HG03521 (cell line): ENCODE measurements around the gene AVPR2.

Experiments used
- ATAC-seq: cut with Tn5 transposase; IDR thresholded peaks from one replicate; pipeline ENCODE4 v1.9.1; 2021; ENCODE audit warnings: mild to moderate bottlenecking, moderate library complexity; ENCODE audit not compliant: unreplicated experiment

AVPR2 gene

DNA sequence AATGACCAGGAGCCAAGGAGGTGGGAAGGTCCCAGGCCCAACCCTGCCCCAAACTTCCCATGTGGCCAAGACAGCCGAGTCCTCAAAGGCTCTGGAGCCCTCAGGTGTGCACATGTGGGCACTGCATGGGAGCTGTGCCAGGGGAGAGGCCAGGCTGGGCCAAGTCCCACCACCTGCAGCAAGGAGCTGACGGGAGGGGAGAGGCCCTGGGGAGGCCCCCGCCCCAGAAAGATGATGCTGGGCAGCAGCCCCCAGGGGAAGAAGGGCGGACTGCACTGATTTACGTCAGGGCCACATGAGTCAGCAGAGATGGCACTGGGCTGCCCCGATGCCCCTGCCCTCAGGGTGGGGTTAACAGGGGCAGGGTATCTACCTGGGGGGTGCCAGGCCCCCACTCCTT is 19.9 kb upstream of the AVPR2 start:
- ATAC-seq: no peak

DNA sequence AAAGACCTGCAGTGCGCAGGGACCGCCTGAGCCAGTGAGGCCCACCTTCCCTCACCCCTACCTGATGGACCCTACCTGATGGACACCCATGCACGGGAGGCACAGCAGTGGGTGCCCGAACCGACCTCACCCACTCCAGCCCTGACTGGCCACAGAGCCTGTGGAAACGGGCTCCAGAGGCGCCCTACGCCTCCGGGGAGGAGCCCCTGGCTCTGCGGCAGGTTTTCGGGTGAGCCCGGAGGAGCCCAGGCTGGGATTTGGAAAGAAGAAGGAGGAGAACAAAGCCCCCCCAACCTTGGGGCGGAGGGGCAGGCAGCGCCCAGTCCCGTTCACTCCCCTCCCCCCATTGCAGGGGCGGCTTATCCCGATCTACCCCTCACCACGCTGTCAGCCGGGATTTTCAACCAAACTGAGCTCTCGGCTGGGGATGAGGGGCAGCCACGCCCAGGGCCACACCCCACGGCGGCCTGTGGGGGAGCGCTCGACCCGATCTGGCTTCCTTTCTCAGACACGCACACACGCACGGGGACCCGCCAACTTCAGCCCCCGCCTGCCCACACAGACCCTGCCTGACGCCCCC is 19.2 kb upstream of the AVPR2 start:
- no peak for ATAC-seq

DNA sequence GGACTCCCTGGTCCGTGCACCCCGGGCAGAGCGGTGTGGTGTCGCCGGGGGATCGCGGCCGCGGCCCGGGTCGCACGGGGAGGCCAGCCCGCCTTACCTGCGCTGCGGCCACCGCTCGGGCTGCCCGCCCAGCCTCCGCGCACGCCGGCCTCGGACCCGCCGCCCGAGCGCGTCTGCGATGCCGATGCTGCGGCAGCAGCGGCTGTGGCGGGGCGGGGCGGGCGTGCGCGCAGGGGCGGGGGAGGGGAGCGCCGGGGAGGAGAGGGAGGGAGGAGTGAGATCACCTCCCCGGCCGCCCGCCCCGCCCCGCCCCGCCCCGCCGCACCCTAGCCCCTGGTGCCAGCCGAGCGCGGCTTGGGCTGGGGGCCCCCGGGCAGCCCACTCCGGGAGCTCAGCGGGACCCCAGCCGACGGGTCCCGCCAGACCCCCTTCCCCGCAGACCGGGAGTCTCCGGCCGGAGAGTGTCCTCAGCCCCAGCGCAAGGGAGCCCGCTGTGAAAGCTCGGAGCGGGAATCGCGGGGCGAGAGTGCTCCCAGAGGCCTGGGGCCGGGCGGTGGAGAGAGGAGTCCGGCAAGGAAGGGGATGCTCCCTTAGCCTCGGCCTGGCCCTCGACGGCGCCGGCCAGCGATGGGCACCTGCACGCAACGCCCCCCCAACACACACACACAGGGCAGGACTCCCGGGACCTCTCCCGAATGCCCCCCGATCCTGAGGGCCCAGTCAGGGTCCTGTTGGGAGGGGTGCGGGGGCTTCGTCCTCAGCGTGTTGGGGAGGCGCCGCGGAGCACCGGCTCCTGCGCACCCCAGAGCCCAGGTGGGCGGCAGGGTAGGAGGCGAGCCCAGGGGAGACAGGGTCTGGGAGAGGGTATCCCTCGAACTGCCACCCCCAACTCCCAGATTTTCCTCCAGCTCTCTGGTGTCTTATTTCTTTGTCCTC is 18.2 kb upstream of the AVPR2 start, which contains the start of gene L1CAM:
Gene L1CAM (minus strand): TSS at position 206 of the 936 bp plus-strand sequence. CDS start 10,337 bp downstream, outside the sequence.
- no peak for ATAC-seq

DNA sequence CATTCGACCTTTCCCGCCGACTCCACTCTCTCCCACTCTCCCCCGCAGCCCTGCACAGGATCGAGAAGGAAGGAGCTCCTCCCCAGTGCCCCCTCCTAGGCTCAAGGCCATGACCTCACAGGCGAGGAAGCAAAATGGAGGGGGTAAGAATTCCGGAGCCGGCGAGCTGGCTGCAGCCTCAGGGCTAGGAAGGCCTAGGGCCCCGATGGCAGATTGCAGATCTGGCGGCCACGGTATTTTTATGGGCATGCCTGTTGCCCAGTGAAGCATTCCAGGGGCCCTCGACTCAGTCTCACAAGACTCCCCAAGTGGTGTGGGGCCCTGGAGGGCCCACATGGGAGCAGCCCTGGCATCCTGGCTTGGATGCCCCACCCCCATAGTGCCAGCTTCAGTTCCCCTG is 17.6 kb upstream of the AVPR2 start:
- no peak for ATAC-seq

DNA sequence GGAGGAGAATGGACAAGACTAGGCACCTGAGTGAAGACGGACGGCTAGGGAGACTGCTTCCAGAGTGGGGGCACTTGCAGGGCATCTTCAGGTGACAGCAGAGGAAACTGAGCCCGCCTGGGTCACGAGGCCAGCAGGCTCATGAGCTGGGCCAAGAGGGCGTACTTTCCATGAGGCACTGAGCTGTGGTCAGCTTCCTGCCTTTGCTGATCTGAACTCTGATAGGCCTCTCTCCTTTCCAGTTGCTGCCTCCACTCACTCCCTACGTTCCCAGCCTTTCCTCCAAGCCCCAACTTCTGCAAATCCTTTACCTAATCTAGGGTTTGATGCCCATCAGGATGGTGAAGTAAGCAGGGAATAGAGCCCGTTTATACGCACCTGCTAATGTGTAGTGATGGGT is 17.1 kb upstream of the AVPR2 start:
- ATAC-seq: no peak

DNA sequence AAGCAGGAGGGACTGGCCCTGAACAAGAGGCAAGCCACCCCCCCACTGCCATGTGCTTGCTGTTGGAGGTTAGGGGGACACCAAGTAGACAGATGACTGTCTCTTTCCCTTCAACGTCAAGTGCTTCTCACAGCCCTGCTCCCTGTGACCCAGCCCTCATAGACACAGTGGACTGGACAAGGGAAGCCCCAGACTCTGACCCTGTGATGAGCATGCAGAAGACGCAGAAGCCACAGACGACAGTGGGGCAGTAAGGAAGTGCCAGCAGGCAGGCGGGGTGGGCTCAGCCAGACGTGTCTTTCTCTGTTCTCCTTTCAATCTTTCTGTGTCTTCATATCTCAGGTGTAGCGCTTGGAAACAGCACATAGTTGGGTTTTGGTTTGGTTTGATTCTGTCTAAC is 16.1 kb upstream of the AVPR2 start:
- no peak for ATAC-seq

DNA sequence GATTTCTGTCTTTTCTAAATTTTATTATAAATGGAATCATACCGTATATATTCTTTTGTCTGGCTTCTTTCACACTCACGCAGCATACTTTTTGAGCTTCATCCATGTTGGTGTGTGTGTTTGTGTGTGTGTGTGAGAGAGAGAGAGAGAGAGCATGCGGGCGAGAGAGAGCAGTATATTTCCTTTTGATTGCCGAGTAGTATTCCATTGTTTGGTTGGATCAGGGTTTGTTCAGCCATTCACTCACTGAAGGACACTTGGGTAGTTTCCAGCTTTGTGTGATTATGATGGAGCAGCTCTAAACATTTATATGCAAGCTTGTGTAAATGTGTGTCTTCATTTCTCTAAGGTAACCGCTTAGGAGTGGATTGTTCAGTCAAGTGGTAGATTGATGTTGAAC is 15.3 kb upstream of the AVPR2 start:
- ATAC-seq: no peak

DNA sequence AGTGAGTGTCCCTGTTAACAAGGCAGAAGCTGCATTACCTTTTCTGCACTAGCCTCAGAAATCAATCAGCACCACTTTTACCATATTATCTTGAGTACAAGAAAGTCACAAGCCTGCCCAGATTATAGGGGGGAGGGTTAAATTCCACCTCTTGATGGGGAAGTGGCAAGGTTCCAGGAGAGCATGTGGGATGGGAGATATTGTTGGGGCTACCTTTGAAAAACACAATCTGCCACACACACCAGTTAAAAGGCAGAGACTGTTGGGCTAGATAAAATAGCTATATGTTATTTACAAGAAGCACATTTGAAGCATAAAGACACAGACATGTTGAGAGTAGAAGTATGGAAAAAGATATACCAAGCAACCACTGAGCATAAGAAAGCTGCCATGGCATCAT is 6.6 kb upstream of the AVPR2 start:
- no peak for ATAC-seq

DNA sequence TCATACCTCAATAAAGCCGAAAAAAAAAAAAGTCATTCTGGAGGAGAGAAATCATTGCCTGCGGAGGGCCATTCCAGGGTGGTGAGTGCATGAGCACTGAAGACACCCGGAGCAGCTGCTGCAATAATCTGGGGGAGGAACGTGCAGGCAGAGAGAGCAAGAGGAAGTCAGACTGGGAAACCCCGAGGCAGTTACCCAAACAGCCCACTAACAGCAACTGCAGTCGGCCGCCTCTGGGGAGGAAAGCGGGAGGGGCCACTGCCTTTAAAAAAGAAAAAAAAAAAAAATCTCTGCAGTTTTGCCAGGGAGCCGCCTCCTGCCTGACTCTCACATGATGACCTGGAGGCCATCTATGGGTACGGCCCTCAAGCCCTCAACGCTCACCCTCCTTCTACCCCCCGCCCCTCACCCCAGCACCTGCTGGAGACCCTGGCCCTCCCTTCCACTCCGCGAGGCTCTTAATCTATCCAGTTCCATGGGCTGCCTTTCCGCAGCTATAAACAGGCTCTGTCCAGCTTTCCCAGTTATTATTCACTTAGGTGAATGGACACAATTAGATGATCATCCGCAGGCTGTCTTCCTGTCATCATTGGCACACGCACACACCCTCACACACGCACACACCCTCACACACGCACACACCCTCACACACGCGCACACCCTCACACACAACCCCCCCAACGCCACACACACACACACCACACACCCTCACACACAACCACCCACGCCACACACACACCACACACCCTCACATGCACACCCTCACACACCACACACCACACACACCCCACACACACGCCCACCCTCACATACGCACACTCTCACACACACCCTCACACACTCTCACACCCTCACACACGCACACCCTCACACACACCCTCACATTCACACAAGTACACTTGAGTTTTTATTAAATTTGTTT is 3.4 kb upstream of the AVPR2 start:
- peak; percentile 58 for ATAC-seq

DNA sequence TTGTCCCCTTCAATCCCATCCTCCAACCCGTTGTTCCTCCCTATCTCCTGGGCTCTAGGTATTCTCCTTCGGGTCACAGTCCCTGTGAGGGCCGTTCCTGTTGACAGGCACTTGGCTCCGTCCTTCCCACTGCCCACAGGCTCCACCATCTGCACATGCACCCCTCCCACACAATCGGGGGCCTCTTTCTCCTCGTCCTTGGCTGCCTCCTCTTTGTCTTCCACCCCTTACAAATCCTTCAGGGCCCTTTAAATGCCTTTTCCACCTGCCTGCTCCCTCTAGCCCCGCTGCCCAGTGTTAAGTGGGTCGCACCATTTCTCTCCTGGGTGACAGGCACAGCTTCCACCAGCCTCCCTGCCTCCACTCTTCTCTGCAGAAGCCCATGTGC is 2.7 kb upstream of the AVPR2 start:
- ATAC-seq: no peak

DNA sequence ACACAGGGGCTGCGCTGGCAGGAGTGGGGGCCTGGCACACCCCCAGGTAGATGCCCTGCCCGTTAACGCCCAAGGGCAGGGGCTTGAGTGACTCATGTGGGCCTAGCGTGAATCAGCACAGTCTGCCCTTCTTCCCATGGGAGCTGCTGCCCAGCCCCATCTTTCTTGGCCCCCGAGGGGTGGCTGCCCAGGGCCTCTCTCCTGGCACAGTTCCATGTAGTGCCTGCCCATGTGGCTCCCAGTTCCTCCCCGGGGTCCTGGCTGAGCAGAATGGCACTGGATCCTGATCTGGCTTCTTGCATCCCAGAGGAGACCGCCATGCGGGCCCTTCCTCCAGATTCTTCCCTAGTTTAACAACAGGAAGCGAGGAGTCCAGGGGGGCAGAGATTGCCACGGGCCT is 2.1 kb upstream of the AVPR2 start:
- no peak for ATAC-seq

DNA sequence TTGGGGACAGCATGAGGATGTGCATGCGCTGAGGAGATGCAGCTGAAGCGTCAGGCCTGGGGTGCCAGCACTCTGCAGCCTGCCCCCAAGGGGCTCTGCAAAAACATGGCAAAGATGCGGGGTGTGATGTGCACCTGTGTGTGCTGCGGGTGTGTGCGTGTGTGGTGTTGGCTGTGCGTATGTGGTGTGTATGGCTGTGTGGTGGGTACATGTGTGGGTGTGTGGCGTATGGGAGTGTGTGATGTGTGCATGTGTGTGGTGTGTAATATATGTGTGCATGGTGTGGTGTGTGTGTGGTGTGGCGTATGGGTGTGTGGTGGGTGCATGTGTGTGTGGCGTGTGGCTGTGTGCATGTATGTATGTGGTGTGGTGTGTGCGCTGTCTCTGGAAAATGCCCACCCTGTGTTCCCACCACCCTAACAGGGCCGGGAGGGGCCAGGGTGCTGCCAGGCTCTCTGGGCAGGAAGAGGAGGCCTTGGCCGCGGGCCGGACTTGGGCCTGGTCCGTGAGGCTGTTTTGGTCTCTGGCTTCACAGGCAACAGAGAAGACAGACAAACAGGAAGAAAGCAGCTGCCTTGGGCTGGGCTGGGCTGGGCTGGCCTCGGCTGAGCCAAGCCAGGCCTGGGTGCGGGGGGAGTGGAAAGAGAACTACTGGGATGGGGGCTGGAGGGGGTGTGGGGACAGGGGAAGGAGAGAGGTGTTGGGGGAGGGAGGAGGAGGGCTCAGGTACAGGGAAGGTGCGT is 1.1 kb upstream of the AVPR2 start:
- ATAC-seq: no peak

DNA sequence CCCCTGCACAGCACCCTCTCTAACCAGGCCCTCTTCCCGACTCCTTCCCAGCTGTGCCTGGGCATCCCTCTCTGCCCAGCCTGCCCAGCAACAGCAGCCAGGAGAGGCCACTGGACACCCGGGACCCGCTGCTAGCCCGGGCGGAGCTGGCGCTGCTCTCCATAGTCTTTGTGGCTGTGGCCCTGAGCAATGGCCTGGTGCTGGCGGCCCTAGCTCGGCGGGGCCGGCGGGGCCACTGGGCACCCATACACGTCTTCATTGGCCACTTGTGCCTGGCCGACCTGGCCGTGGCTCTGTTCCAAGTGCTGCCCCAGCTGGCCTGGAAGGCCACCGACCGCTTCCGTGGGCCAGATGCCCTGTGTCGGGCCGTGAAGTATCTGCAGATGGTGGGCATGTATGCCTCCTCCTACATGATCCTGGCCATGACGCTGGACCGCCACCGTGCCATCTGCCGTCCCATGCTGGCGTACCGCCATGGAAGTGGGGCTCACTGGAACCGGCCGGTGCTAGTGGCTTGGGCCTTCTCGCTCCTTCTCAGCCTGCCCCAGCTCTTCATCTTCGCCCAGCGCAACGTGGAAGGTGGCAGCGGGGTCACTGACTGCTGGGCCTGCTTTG is 1.1 kb downstream of the AVPR2 start:
- ATAC-seq: no peak

DNA sequence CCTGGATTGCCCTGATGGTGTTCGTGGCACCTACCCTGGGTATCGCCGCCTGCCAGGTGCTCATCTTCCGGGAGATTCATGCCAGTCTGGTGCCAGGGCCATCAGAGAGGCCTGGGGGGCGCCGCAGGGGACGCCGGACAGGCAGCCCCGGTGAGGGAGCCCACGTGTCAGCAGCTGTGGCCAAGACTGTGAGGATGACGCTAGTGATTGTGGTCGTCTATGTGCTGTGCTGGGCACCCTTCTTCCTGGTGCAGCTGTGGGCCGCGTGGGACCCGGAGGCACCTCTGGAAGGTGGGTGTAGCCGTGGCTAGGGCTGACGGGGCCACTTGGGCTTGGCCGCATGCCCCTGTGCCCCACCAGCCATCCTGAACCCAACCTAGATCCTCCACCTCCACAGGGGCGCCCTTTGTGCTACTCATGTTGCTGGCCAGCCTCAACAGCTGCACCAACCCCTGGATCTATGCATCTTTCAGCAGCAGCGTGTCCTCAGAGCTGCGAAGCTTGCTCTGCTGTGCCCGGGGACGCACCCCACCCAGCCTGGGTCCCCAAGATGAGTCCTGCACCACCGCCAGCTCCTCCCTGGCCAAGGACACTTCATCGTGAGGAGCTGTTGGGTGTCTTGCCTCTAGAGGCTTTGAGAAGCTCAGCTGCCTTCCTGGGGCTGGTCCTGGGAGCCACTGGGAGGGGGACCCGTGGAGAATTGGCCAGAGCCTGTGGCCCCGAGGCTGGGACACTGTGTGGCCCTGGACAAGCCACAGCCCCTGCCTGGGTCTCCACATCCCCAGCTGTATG is 1.8 kb downstream of the AVPR2 start:
- no peak for ATAC-seq

DNA sequence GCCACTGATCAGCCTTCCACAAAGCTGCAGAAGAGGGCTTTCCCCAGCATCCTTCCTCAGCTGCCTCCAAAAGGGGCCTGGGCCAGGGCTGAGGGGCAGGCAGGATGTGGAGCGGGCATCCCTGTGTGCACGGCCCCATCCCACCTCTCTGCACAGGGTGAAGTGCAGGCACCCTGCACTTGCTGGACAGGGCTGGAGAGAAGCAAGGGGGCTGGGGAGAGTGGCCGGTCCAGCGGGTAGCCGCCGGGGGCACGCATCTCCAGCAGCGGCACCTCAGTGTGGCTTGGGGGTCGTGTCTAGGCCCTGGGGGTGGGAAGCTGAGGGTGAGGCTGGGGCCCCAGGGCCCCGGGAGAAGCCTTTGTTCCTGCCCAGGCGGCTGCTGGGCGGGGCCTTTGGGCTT is 3.0 kb downstream of the AVPR2 start:
- no peak for ATAC-seq

DNA sequence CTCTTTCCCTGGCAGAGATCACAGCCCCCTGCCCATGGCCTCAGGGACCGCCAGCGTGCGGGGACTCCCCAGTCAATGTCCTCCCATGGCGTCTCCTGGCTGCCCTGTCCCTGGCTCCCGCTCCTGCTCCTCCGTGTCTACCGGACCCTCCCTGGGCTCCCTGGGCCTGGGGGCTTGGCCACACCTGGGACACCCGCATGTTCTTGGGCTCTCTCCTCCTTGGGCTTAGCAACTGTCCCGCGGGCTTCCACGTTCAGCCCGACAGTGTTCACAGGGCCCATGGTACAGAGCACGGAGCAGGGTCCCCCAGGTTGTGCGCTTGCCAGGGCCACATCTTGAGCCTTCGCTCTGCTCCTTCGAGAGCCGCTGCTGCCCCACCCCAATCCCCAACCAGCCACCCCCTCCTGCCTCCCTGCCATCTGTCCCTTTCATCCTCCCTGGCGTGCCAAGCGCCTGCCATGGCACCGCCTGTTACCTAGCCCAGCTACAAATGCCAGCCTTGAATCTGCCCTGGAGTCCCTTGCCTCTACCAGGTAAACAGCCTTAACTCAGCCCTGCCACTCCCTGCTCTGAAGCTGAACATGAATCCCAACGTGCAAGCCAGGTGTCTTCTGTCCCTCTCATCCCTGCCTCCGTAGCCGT is 3.9 kb downstream of the AVPR2 start:
- ATAC-seq: no peak

DNA sequence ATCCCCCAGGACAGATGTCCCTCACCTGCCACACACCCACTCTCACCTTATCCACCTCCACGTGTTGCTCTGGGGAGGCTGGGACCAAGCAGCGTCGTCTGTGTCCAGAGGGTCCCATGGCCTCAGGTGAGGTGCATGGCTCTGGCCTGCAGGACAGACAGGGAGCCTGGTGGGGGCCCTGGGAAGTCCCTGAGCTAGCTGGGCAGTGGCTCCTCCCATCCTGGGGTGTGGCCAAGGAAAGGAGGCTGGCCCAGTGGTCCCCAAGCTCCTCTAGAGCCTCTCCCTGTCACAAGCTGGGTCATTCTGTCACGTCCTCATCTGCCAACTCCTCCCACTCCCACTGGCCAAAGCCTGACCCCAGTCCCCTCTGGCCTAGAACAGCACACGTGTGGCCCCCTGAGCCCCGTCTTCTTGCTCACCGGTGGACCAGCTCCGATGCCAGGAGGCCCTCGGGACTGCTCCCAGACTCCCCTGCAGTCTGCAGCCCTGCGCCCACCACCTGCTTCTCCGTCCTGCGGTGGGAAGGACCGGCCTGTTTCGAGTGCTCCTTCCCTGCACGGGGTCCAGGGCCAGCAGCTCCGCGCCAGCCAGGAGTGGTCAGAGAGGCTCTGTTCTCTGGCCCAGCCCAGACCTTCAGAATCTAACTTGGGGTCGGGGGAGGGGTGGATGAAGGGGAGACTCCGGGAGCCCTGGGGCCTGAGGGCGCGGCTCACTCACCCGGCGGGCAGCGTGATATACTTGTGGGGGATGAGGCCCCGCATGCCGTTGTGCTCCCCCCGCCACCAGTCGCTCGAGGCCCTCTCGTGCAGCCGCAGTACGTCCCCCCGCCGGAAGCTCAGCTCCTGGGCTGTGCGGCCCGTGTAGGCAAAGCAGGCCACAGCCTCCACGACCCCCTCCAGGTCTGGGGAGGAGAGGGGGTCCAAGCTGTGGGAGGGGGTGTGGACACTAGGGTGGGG is 4.8 kb downstream of the AVPR2 start:
- no peak for ATAC-seq

DNA sequence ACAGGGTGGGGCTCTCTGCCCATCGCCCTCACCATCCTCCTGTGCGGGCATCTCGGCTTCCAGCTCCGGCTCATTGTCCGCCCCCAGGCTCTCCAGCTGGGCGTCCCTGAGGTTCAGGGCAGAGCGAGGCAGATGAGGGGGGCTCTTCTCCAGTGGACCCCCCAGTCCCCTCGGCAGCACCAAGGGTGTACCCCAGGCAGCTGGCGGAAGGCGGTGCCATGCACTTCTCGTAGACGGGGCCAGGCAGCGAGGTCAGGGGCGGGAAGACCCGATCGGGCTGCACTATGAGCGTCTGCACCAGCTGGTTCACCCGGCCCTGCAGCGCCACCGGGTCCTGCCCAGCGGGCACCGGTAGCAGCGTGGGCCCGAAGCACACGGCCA is 5.5 kb downstream of the AVPR2 start:
- ATAC-seq: no peak
